NCI-H2171 (cell line): ENCODE data around the gene RPAP2.
"Not testable (repeated sequence)": the region's sequence is repeated elsewhere in the genome, so short reads cannot be mapped to it uniquely, and the experiment has no call there.

ENCODE experiments used
- DNase-seq: peaks from one replicate; lab custom pipeline; 2025; lab: John Stamatoyannopoulos, UW

RPAP2 gene

DNA sequence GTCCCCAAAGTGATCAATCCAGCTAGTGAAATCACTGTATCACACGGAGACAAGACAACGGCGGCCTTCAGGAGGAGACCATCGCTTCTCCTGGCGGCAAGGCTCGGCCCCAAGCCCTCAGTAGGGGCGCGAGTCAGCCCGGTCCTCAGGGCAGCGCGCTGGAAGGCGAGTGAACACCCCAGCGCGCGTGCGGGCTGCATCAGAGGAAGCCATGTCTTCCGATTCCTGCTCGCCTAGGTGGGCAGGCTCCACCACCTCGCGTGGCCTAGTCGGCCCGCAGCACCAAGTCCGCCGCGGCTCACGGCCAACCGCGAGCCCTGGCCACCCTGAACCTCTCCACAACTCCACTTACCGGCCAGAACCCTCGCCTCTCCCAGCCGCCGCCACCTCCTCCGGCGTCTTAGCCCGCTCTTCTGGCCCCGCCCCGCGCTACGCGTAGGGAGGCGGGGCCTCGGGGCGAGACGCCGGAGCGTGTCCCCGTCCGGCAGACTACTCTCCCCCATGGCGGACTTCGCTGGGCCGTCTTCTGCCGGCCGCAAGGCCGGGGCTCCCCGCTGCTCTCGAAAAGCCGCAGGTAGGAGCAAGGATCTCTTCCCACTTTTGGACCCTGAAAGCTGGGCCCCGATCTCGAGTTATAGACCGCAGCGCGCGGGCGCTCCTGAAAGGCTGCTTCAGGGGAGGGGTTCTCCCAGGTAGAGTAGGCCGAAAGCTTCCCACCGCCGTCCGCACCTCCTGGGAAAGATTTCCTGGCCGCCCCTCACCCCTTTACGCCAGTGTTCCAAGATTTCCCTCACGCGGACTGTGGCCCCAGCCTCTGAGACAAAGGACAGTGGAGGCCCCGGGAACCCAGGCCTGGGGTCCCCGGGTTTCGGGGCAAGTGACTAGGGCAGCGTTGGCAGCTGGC, at the start of gene RPAP2, which contains the start of gene GLMN:
RPAP2 (plus strand) TSS at position 487 of the 904 bp plus-strand sequence; CDS start at position 502, 15 bp downstream.
GLMN (minus strand) TSS at position 415 of the 904 bp plus-strand sequence. CDS start 988 bp downstream, outside the sequence.
- DNase-seq: peak; percentile 74

DNA sequence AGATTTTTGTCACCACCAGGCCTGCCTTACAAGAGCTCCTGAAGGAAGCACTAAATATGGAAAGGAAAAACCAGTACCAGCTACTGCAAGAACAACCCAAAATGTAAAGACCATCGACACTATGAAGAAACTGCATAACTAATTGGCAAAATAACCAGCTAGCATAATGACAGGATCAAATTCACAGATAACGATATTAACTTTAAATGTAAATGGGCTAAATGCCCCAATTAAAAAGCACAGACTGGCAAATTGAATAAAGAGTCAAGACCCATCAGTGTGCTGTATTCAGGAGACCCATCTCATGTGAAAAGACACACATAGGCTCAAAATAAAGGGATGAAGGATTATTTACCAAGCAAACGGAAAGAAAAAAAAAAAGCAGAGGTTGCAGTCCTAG, 44.1 kb upstream of the RPAP2 start:
- DNase-seq: not testable (repeated sequence)

DNA sequence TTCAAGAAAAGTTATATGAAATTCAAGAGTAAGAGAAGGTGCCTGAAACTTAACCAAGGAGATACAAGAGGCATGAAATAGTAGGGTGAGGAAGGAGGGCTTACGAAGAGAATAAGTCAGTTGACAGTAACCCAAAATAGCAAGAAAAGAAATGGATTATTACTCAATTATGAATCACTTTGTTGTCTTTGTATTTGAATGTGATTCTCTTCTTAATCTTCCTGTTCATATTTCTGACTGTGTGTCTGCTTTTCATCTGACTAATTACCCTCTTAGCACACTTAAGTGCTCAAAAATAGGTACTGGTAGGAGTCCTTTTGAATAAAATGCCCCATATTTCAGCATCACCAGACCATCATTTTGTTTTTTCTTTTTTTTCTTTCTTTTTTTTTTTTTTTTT, 39.5 kb upstream of the RPAP2 start:
- DNase-seq: no peak

- DNase-seq: no peak
These were observed 36.3 kb upstream of the RPAP2 start for GRCh38 chr1:92262516-92262915.

- DNase-seq: no peak
These were observed 25.8 kb upstream of the RPAP2 start for GRCh38 chr1:92273039-92273438.

DNA sequence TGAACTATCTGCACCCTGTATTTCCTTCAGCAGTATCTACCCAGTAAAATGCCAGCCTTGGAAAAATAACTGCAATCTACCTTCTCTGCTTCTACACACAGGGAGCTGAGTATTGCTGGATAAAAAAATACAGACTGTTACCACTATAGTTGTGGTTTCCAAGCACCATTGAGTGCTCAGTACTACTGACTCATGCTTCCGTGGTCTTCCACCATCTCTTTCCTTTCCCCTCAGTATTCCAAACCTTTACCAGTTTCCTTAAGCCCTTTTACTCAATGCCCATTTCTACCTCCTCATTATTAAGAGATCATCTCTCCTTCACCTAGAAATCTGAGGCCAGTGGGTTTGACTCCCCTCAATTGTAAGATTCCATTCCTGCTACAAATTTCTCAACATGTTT, 23.9 kb upstream of the RPAP2 start:
- DNase-seq: no peak

GRCh38 chr1:92276082-92276481, 22.8 kb upstream of the RPAP2 start:
- no peak for DNase-seq

- no peak for DNase-seq
These were observed 21.6 kb upstream of the RPAP2 start for GRCh38 chr1:92277105-92277723.

DNA sequence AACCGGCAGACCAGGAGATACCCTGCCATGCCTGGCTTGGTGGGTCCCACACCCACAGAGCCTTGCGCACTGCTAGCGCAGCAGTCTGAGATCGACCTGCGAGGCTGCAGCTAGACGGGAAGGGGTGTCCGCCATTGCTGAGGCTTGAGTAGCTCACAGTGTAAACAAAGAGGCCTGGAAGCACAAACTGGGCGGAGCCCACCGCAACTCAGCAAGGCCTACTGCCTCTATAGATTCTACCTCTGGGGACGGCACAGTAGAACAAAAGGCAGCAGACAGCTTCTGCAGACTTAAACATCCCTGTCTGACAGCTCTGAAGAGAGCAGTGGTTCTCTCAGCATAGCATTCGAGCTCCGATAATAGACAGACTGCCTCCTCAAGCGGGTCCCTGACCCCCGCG, 19.1 kb upstream of the RPAP2 start:
- DNase-seq: not testable (repeated sequence)

DNA sequence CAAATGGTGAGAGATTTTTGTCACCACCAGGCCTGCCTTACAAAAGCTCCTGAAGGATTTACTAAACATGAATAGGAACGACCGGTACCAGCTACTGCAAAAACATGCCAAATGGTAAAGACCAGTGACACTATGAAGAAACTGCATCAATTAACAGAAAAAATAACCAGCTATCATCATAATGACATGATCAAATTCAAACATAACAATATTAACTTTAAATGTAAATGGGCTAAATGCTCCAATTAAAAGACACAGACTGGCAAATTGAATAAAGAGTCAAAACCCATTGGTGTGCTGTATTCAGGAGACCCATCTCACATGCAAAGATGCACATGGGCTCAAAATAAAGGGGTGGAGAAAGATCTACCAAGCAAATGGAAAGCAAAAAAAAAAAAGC, 17.4 kb upstream of the RPAP2 start:
- DNase-seq: not testable (repeated sequence)

GRCh38 chr1:92291372-92291999, 7.4 kb upstream of the RPAP2 start:
- DNase-seq: peak; percentile 6

- DNase-seq: no peak
These were observed 666 bp upstream of the RPAP2 start for GRCh38 chr1:92298213-92298572.

- DNase-seq: no peak
These were observed 755 bp downstream of the RPAP2 start for GRCh38 chr1:92299477-92300150.

DNA sequence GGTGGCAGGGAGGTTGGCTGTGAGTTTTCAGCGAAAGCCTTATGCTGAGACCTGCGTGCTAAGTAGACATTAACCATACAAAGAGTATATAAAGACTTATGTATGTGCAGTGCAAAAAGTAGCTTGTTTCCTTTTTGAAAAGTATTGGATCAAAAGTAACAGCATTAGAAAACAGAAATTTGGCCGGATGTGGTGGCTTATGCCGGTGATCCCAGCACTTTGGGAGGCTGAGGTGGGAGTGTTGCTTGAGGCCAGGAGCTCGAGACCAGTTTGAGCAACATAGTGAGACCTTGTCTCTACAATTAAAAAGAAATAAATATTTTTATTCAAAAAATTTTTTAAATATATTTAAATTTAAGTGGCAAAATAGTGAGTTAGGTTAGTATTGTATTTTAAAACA, 2.2 kb downstream of the RPAP2 start:
- DNase-seq: no peak

GRCh38 chr1:92306020-92306419, 7.2 kb downstream of the RPAP2 start:
- no peak for DNase-seq

GRCh38 chr1:92307980-92308379, 9.1 kb downstream of the RPAP2 start:
- no peak for DNase-seq

DNA sequence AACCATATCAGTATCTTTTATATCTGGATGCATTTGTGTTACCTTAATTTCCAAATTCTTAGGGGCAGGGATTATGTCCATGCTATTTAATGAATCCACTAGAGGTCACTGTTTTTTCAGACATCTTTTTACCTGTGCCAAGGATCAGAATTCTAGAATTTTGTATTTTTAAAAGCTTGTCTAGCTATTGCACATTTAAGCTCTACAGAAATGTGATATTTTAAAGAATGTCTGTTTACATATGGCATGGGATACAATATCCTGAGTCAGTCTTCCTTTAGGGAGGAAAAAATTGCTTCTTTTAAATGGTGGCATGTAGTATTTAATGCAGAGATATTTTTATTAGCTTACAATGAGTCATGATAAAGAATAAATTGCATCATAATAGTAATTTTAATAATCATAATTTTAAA, 11.3 kb downstream of the RPAP2 start:
- peak; percentile 18 for DNase-seq

GRCh38 chr1:92314024-92314423, 15.2 kb downstream of the RPAP2 start:
- DNase-seq: no peak

DNA sequence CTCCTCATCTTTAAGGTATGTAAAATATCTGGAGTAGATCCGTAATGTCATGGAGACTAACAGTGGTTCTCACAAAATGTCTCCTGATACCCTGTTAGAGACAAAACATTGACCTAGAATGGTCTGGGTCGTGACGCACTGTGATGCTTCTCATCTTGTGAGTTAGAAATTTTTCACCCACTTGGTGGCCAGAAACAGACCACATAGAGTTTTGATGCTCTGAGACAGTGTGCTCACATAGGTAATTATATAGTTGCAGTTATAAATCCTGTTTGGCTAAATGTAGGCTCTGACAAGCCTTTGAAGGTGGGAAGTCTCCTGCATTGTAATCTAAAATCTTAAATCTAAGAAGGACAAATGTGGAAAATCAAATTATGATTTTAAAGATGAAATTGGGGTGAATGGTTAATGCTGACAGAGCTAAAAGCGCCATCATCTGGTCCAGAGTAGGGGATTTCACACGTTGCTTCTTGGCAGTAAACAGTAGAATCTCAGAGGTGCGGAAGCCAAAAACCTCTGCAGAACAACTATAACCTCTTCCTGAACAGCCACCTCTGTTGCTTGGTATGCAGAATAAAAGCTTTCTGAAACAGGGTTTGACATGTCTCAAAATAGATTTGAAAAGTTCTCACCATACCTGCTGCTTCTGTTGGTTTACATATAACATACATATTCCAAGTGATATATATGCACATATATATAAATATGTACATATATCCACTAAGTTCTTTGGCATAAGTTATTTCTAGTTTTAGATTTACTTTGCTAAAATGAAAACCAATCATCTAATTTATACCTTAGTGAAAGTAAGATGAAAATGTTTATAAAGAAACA, 17.1 kb downstream of the RPAP2 start:
- DNase-seq: no peak

GRCh38 chr1:92317836-92318493, 19.1 kb downstream of the RPAP2 start:
- DNase-seq: no peak
